CD4-positive, alpha-beta T cell treated with Interleukin-15 for 4 hours (primary cell): ENCODE data around the gene MPRIP.
A peak's percentile ranks its signal among the peaks of the same experiment; 100 is the strongest.

Experiments
- DNase-seq: peaks from one replicate; pipeline ENCODE4 v3.0.0-alpha.2; 2020; ENCODE audit warnings: low spot score

Gene MPRIP

GRCh38 chr17:17109907-17110306 lies 67.7 kb downstream of the MPRIP start:
- peak; percentile 54 for DNase-seq

GRCh38 chr17:17110520-17110919 lies 68.3 kb downstream of the MPRIP start:
- DNase-seq = no peak

GRCh38 chr17:17111401-17112393 lies 69.4 kb downstream of the MPRIP start:
- no peak for DNase-seq

- DNase-seq = no peak
These were observed 70.5 kb downstream of the MPRIP start for GRCh38 chr17:17112628-17113200.

GRCh38 chr17:17114592-17115225 lies 72.5 kb downstream of the MPRIP start:
- DNase-seq = no peak

- no peak for DNase-seq
These were observed 73.4 kb downstream of the MPRIP start for GRCh38 chr17:17115620-17116019.

GRCh38 chr17:17116406-17116805 lies 74.1 kb downstream of the MPRIP start:
- DNase-seq = no peak

GRCh38 chr17:17117923-17118322 lies 75.7 kb downstream of the MPRIP start:
- DNase-seq = no peak

GRCh38 chr17:17118399-17118798 lies 76.1 kb downstream of the MPRIP start:
- no peak for DNase-seq

- no peak for DNase-seq
These were observed 76.8 kb downstream of the MPRIP start for GRCh38 chr17:17119106-17119505.

GRCh38 chr17:17119533-17119932 lies 77.3 kb downstream of the MPRIP start:
- DNase-seq = peak; percentile 74

- DNase-seq = no peak
These were observed 78.0 kb downstream of the MPRIP start for GRCh38 chr17:17120294-17120693.

- DNase-seq = no peak
These were observed 78.4 kb downstream of the MPRIP start for GRCh38 chr17:17120701-17121100.

GRCh38 chr17:17121162-17121561 lies 78.9 kb downstream of the MPRIP start:
- no peak for DNase-seq

- DNase-seq = no peak
These were observed 80.7 kb downstream of the MPRIP start for GRCh38 chr17:17122781-17123483.

GRCh38 chr17:17124341-17124740 lies 82.1 kb downstream of the MPRIP start:
- DNase-seq = no peak

- DNase-seq = peak; percentile 31
These were observed 83.2 kb downstream of the MPRIP start for GRCh38 chr17:17125136-17126084.

GRCh38 chr17:17126131-17127110 lies 84.2 kb downstream of the MPRIP start:
- no peak for DNase-seq

GRCh38 chr17:17127156-17127555 lies 84.9 kb downstream of the MPRIP start:
- no peak for DNase-seq
